ENCODE data around the gene ARHGEF1.

DNA sequence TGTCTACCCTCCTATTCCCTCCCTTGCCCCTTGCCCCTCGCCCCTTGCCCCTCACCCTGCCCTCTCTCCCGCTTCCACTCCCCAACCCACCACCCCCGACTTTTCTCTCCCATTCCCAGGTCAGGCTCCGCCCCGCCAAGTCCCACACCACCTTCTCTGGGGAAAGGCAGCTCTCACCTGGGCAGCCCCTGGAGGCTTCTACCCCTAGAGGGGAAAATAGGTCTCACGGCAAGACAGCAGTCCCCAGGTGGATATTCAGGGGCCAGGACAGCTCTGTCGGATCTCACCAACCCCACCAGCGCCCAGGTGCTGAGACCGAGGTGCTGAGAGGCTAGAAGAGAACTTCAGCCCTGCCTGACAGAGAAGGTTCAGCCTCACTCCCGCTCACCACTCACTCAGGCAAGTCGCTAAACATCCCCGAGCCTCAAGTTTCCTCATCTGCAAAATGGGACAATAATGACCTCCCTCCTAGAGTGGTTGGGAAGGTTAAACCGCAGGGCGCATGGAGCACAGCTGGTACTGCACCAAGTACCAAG is 46.6 kb downstream of the ARHGEF1 start:
- no peak for TF ChIP-seq EZH2 (IDR thresholded peaks at IDR 0.05; ENCODE audit: low read length, unreplicated experiment)
- TF ChIP-seq CTCF (conservative IDR thresholded peaks at IDR 0.05; ENCODE audit: low read depth, low read length) = no peak
